Posterior vena cava (tissue), 2 donors: ENCODE data around the gene NEDD4L. TPM values are rescaled to one million over a fixed set of nuclear protein-coding genes. Genes with fewer than 3 reads are reported as not detected.

Experiments
- DNase-seq: peaks from one replicate; pipeline ENCODE4 v3.0.0-alpha.2; 2020; ENCODE audit warnings: low spot score
- intact Hi-C, 2 donors: fragments of 100-400 bp; cut with DNase I; formaldehyde crosslinking; loops; one replicate each; pipeline versions ENCODE4 v1.14.1 to v1.14.2; 2022 to 2023
- total RNA-seq, 2 donors: library from RNA; stranded (reverse); fragmentation: NEBNext Ultra II Directional; extraction: Animal tissue kit (Norgen Biotek cat#: 25700); gene quantifications; one replicate each; pipeline ENCODE4 v1.2.1, GENCODE V29; 2021
- donor health status: DM: yes; HTN: yes; CAD: no.
- donor health status: DM: yes; HTN: yes; CAD: no.

Gene NEDD4L
- total RNA-seq, 2 donors from 2014 or later: 11.3 to 14.9 TPM

DNA sequence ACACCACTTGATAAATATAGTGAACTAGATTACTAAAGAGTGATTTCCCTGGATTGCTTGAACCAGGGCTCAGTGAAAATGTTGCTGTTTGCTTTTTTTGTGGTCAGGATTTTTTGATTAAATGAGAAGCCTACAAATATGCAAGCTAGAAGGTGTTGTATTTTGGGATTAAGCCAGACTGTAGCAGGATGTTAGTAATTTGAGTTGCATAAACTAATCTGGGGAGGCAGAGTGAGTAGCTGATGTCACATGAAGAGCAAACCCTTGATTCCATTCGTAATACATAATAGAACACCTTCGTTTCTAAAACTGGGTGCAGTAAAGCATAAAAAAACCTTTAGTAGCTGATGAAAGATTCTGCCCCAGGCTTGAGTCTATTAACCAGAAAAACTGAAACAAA, 32.0 kb downstream of the NEDD4L start:
- no peak for DNase-seq

DNA sequence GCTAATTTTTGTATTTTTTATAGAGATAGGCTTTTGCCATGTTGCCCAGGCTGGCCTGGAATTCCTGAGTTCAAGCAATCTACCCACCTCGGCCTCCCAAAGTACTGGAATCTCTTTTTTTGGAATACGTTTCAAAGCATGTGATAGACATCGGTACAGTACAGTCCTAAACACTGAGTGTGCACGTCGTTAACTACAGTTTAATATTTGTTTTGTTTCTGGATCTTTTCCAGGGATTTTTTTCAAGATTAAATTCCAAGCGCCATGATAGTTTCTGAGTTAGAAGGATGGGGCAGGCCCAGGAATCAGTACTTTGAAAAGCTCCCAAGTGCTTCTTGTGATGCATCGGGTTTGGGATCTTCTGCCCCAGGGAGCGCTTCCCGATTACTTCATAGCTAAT, 33.3 kb downstream of the NEDD4L start:
- intact Hi-C loops: no loop called here
- no peak for DNase-seq

More for the DNA sequence above, 32.0 kb downstream of the NEDD4L start:
- intact Hi-C loops: no loop called here

DNA sequence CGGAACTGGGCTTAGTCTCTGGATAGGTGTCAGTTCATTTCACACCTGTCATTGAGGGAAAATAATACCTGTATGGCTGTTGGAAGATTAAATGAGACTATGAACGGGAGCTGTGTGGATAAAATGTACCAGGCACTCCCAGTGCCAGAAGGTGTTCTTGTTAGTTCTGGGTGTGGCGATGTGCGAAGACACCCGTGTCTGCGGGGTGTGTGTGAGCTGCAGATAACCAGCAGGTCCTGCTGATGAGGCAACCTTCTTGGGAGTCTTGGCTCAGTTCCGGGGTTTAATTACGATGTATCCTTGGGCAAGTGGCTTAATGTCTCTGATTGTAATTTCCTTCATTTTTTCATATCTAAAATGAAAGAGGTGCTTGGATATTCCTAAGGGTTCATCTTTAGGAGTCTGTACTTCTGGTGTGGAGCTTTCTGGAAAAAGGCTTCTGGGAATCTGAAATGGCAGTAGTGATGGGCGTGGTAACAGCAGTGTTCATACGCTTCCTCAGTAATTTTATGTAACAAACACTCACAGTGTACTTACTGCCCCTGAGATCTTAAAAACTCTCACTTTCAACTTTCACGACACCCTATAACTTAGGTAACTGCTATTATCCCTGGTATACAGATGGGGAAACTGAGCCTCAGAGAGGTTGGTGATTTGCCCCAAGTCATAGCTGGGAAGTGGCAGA, 35.0 kb downstream of the NEDD4L start:
- DNase-seq: no peak
- intact Hi-C loops: no loop called here

DNA sequence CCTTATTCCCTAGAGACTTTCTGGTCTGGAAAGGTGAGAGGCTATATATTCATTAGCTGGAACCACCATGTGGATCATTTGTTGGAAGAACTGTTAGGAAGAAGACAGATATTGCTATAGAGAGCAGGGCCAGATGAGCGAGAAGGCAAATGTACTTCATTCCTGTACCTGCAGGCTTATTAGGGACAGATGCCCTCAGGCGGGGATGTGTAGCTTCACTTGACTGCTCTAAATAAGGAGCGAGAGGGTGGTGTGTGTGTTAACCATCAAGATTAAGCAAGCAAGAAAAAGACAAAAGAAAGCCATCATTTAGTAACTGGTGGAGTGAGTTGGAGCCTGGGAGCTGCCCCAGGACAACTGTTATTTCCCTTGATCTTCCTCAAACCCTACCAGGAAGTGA, 36.4 kb downstream of the NEDD4L start:
- no peak for DNase-seq
- intact Hi-C loops: no loop called here

GRCh38 chr18:58087928-58088690, 44.1 kb downstream of the NEDD4L start:
- no peak for DNase-seq
- intact Hi-C loops: no loop called here

GRCh38 chr18:58088691-58089065, 44.7 kb downstream of the NEDD4L start:
- DNase-seq: no peak
- intact Hi-C loops: no loop called here

- intact Hi-C loops: no loop called here
- no peak for DNase-seq
Measured at GRCh38 chr18:58091099-58091611, 47.1 kb downstream of the NEDD4L start.

DNA sequence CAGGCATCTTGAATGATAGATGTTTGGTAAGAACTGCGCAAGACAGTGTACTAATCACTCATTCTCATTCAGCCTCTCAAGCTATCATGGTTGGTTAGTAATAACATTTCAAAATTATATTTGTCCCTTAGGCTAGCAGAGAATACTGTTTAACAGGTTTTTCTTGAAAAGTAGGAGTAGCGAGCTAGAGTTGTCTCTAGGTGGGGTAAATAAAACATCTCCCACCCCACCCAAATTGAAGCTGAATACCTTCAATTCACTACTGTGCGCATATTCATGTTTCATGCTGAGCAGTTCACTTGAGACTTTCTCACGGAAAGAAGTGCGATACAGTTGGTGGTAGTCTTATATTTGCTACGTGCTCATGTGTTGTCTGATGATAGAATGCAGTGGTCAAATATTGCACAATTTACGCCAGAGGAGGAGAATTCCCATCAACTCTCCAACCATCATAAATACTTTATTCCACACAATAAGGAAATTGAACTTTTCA, 49.3 kb downstream of the NEDD4L start:
- intact Hi-C loops: no loop called here
- no peak for DNase-seq

- intact Hi-C loops: no loop called here
- DNase-seq: no peak
Measured at GRCh38 chr18:58095222-58095621, 51.2 kb downstream of the NEDD4L start.

DNA sequence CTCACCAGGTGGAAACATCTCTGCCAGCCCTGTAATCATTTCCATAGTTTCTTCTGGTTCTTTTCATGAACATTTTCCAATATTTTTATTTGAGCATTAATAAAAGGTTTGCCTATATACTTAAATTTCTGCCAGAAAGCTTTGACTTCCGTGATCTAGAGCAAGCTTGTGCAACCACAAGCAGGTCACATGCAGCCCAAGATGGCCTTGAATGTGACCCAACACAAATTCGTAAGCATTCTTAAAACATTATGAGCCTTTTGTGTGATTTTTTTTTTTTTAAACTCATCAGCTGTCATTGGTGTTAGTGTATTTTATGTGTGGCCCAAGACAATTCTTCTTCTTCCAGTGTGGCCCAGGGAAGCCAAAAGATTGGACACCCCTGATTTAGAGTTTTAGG, 51.6 kb downstream of the NEDD4L start:
- intact Hi-C loops: no loop called here
- no peak for DNase-seq

DNA sequence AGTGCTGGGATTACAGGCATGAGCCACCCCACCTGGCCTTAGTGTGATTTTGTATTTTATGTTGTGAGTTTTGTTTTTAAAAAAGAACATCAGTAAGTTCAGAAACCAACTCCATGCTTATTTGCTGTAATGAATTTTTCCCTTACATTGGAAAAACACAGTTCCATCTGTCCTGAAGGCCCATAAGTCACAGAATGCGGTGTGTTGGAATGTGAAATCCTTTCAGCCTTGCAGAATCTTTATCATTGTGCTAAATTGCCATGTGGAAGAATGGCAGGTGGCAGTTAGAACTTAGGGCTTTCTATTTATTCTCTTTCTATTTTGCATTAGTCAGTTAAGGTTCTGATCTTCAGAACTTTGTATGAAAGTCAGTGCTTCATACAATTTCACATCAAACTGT, 52.6 kb downstream of the NEDD4L start:
- DNase-seq: no peak

DNA sequence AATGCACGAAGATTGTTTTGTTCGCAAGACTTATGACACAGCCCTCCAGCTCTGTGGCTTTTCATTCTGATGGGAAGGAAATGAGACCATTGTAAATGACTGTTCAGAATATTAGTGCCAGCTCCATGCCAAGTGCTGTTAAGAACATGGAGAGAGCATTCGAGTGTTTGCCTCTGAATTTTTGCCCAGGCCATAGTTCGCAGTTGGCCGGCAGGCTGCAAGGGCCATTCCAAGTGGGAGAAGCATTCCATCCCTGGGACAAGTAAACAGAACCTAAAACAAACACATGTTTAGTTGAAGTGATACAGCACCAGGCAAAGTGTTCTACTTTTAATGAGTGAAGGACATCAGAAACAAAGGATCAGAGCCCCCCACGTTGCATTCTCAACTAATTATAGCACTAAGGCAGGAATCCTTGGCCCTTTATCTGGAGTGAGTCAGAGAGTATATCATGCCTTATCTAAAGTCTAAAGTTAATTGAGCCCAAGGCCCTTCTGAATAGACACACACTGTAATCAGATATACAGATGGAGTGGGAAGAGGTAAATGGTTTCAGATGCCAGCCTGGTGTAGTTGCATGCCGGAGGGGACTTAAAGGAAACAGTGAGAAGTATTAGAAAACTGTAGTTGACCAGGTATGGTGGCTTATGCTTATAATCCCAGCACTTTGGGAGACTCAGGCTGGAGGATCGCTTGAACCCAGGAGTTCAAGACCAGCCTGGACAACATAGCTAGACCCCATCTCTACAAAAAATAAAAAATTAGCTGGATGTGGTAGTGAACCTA, 53.3 kb downstream of the NEDD4L start:
- no peak for DNase-seq
- intact Hi-C loops: no loop called here

More for the DNA sequence above, 52.6 kb downstream of the NEDD4L start:
- intact Hi-C loops: no loop called here

- no peak for DNase-seq
- intact Hi-C loops: no loop called here
Measured at GRCh38 chr18:58097907-58098166, 53.8 kb downstream of the NEDD4L start.

GRCh38 chr18:58098706-58099105, 54.7 kb downstream of the NEDD4L start:
- DNase-seq: no peak
- intact Hi-C loops: no loop called here

- DNase-seq: no peak
- intact Hi-C loops: no loop called here
Measured at GRCh38 chr18:58100154-58100553, 56.1 kb downstream of the NEDD4L start.

DNA sequence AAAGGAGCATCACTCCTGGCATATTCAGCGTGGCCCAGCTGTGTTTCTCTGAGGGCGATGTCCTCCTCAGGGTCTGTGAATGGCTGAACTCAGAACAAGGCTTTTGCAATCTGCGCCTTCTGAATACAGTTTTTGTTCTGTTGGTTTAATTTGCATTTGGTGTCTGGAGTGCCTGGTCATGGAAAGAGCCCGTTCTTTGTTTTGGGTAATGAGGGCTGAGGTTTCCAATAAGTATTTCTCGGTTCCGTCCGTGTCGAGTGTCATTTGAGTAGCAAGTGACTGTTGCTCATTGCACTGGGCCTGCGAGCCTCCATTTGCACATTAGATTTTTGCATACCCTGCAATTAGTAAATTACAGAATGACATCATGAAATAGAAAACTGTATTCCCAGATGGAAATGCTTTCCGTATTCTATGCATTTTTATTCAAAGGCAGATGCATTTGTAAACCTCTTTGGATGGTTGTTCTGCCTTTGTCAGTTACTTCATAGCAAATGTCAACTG, 57.3 kb downstream of the NEDD4L start:
- DNase-seq: no peak
- intact Hi-C loops: no loop called here

DNA sequence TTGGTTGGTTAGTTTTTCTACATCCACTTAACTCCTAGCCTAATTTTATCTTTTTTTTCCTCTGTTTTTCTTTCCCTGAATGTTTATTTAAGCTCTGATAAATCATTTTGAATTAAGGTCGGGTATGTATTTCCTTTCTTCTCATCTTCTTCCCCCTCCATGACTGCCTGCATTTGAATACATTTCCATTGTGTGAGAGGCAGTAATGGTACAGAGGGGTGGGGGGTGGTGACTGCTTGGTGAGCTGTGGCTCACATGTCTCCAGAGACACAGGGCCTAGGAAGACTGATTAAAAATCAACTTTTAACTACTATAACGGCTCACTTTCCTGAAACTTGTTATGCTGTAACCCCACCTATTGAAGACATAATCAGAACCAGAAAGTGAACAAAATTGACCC, 58.0 kb downstream of the NEDD4L start:
- DNase-seq: no peak
- intact Hi-C loops: no loop called here

DNA sequence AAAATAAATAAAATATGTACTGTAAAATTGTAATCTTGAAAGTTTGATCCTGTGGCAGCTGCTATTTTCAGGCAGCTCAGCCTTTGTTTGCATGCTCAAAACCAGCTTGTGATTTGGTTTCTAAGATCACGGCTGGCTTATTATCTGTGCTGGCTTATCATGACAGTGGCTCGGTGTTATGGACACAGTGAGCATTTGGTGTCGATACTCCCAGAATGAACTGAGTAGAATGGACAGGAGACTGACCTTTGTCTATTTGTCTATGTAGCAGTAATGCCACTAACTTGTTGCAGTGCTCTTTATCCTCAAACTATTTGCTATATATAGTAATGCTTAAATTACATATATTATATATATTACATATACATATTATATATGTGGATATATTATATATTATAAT, 58.8 kb downstream of the NEDD4L start:
- DNase-seq: no peak
- intact Hi-C loops: no loop called here

DNA sequence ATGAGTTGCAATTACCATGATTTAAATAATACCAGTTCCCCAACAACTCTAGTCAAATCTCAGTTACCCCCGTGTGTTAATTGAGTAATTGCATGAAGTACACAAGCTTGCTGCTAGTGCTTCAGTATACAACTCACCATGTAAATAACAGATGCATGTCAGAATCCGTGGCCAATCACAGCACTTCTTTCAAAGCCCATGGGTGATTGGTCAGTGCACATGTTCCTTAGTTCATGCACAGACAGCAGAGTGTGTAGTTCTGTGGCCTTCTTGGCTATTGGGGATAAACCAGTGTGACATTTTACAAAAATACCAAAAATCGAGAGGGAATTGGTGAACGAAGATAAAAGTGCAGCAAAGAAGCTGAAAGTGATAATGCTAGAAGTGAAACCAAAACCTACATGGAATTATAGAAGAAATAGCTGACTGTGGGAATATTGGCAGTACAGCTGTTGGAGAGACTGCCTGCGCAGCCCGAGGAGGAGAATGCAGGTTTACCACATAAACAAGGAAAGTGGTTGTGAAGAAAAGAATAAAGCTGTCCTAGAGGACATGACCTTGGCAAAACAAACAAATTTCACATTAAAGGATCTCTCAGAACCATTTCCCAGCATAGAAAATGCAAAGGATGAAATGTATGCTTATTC, 59.4 kb downstream of the NEDD4L start:
- intact Hi-C loops: no loop called here
- DNase-seq: no peak

GRCh38 chr18:58104096-58104495, 60.1 kb downstream of the NEDD4L start:
- DNase-seq: no peak
- intact Hi-C loops: no loop called here
